ENCODE data around the gene BANK1.

The BANK1 gene

DNA sequence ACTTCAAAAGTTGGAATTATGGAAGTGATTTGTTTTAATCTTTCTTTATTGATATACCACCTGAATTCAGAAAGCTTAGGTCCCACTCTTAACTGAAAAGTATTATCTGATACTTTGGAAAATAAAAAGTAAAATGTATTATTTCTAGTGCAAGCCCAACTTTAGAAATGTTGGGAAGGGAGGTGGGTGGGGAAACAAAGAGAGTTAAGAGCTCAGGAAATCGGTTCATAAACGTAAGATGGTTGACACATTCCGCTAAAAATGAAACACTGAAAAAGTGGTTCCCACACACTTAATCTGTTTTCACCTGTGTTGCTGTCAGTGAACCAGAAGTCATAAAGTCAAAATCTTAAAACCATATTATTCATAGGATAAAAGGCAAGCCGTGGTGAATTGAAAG, 237.4 kb downstream of the BANK1 start:
- no peak for DNase-seq (ENCODE audit: low spot score)

DNA sequence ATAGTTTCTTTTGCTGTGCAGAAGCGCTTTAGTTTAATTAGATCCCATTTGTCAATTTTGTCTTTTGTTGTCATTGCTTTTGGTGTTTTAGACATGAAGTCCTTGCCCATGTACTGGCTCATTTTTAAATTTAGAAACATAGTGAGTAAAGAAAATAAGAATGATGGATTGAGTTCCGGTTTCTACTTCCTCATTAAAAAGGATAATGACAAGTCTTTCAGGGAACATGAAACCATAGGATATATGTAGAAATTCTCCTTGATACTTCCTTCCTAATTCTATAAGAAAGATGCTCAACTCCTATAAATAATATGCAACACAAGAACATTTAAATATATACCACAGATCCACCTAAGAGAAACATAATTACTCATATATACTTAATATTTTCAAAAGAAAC, 240.9 kb downstream of the BANK1 start:
- no peak for DNase-seq (ENCODE audit: low spot score)

DNA sequence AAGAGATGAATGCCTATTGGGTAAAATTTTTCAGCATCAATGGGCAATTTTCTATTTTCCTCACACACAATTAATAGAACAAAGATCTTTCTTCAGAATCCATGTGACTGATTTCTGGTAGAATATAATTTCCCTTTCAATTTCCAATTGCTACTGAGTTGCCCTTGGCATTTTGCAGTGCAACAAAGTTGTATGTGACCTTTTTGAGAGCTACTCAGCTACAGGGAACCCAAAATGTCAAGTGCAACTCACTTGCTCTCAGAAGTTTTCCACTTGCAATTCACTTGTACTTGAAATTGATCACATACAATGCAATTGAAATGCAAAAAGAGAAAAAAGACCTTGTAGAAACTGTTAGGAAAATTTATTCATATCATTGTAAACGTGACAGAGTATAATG, 245.5 kb downstream of the BANK1 start:
- no peak for DNase-seq (ENCODE audit: low spot score)

DNA sequence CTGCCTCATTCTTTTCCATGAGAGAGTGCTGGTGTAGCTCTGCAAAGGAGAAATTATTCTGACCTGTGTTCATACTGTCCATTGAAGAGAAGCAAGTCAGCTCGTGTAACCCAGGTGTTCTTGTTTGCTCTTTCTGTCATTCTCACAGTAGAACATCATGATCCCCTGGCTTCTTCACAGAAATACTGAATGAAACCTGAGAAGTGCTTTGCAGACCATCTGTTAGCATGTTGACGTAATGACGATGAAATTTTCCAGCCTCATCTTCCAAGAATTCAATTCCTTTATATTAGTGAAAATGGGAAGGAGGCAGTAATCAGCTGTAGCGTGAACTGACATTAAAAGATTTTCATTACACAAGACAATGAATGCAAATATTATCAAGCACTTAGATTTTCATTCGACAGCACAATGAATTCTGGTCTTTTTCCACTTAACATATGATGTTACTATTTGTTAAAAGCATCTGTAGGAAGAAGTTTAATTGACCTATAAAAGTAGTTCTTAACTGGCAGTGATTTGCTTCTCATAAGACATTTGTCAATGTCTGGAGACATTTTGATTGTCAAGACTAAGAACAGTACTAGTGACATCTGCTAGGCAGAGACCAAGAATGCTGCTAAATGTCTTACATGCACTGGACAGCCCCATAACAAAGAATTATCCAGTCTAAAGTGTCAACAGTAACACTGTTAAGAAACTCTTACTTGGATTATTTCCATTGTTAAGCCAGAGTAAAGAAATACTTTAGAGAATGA, 246.3 kb downstream of the BANK1 start:
- no peak for DNase-seq (ENCODE audit: low spot score)

DNA sequence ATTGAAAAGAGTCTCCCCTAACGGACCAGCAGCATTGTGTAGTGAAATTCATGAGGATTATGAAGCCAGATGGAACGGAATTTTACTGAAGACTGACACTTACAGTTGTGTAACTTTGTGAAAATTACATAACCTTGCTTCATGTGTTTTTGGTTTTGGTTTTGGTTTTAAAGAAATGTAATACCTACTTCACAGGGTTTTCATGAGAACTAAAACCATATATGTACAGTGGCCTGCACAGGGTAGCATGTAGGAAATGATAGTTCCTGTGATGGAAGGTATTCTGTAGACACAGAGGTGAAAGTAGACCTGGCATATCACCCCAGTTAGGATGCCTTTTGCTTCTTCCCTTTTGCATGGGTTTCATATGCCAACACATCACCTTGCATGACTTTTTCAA, 247.0 kb downstream of the BANK1 start:
- DNase-seq (ENCODE audit: low spot score): no peak

DNA sequence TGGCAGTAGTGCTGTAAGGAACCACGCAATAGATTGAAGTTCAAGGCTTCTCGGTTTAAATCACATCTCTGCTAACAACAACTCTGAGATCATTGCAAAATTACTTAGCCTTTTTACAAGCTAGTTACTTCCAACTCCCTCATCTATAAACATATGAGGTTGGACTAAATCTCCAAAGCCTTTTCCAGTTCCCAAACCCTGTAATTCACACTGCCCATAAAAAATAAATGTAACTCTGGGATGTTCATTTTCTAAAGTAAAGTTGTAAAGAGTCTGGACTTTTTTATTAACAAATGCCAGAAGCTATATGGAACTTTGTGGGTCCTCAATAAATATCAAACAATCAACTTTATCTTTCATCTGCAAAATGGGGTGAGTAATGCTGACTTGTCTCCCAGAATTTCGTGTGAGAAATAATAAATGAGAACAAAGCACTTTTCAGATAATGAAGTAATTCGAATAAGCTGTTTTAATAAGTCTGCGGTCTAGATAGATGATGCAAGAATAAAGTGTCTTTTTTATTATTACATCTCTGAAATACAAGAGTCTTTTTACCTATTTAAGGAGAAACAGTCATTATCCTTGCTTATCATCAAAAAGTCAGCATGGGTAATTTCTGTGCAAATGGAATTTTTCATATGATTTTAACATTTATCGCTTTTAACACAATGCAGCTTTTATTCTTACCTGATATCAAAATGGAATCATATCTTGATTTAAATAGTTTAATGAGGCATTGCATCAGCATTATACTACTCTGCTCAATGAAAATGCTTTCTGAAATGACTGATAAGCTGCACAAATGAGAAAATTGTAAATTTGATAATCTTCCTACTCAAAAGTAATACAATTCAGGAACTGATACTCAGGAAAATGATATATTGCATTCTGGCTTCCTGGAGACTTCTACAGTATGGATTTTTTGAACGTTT, 252.6 kb downstream of the BANK1 start:
- DNase-seq (ENCODE audit: low spot score): no peak

DNA sequence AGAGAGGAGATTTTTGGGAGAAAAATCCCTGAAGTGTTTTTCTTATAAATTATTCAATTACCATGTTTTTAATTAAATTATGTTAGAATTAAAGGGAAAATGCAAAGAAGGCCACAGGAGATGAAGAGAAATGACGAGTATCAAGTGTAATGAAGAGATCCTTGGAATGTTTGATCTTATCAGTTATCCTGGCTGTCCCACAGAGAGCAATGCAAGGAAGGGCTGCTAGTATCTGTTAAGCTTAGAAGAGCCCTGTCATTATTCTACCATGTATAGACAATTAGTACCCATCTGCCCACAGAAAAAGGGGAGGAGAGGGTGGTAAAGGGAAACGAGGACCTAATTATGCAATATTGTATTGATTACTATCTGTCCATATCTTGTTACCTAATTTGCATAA, 257.1 kb downstream of the BANK1 start:
- DNase-seq (ENCODE audit: low spot score): no peak

DNA sequence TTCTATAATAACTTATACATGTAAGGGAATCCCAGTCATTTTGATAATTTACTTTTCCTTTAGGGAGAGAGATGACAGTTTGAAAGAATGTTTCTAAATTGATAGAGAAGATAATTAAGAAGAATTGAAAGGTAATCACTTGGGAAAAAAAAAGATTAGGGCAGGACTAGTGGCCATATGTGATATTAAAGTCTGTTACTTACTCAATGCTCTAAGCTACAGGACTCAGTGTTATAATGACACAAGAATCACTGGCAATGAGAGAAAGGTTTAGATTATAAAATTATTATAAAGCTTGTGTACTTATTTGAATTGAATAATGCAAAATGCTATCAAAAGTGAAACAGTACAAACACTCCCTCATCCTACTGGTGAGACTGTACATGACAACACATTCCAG, 265.3 kb downstream of the BANK1 start:
- no peak for DNase-seq (ENCODE audit: low spot score)

DNA sequence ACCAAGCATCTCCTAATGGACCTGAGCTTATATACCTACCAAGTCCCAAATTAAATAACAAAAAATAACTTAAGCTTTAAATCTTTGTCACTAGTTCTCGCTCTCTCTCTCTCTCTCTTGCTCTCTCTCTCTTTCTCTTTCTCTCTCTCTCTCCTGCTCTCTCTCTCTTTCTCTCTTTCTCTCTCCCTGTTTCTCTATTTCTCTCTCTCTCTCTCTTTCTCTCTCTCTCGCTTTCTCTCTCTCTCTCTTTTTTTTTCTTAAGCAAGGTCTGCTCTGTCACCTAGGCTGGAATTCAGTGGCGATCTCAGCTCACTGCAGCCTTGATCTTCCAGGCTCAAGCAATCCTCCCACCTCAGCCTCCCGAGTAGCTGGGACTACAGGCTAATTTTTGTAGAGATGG, 266.6 kb downstream of the BANK1 start:
- no peak for DNase-seq (ENCODE audit: low spot score)

DNA sequence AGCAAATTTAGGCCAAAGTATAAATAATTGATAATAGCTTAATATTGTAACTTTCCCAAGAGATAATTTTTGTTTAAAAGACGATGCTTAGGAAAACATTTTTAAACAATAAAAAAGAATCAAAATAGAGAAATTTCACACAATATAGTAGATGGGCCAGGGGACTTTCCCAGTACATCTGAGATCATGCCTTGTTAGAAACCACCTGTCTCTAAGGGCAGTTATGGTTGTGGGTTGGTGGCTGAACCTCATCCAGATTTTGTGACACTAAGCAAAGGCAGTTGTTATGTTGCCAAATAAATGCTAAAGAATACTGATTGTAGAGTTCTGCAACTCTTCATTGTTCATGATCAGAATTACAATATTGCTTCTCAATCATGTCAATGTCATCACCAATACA, 270.6 kb downstream of the BANK1 start:
- DNase-seq (ENCODE audit: low spot score): no peak

DNA sequence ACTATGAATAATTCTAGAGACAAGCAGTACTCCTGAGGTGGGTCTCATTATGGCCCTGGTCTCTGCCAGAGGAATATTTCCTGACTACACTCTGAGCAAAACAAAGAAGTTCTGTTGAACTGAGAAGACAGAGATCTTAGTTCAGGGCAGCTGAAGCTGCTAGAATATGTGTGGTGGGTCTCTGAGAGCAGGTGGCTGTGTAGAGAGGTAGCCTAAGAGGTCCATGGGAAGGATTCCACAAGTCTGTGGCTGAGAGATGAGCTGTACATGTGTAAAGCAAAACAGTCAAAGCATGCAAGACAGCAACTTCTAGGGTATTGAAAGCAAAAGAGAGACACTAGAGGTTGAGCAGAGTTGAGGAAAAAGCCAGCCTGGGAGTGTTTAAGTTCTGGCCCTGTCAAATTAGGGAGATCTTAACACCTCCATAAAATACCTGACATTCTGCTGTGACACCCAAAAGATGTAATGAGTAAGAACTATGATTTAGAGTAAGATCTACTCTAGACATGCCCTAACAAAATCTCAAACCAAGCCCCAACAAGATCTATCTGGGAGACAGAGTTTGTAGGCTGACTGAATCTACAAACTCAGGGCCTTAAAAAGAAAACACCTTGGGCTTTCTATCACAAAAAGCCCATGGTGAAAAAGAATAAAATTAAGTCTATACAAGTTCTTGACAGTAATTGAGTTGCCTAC, 274.4 kb downstream of the BANK1 start:
- no peak for DNase-seq (ENCODE audit: low spot score)

DNA sequence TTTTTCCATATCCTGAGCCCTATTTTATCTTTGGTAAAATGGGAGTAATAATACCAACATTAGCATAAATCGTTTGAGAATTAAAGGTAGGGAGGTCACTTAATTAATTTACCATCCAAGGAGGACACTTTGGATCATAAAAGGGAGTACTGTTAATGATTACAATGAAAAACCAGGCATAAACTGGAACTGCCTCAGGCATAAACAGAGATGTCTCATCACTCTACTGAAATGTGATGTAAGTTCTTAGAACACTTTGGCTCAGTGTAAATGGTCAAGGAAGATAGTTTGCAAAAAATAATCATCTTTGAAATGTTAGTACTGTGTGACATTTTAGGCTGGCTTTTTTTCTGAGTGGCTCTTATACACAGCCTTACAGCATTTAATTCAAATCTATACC, 286.1 kb downstream of the BANK1 start:
- no peak for DNase-seq (ENCODE audit: low spot score)

DNA sequence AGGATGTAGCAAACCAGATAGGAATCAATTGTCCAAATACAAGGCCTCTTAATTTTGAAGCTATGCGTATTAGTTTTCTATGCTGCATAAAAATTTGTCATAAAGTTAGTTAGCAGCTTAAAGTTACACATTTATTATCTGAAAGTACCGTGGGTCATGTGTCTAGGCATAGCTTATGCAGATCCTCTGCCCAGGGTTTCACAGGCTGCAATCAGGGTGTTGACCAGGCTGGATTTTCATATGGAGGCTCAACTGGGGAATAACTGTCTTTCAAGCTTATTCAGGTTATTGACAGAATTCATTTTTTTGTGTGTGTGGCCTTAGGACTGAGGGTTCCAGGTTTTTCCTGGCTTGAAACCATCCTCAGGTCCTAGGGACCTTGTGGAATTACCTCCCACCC, 289.7 kb downstream of the BANK1 start:
- no peak for DNase-seq (ENCODE audit: low spot score)

DNA sequence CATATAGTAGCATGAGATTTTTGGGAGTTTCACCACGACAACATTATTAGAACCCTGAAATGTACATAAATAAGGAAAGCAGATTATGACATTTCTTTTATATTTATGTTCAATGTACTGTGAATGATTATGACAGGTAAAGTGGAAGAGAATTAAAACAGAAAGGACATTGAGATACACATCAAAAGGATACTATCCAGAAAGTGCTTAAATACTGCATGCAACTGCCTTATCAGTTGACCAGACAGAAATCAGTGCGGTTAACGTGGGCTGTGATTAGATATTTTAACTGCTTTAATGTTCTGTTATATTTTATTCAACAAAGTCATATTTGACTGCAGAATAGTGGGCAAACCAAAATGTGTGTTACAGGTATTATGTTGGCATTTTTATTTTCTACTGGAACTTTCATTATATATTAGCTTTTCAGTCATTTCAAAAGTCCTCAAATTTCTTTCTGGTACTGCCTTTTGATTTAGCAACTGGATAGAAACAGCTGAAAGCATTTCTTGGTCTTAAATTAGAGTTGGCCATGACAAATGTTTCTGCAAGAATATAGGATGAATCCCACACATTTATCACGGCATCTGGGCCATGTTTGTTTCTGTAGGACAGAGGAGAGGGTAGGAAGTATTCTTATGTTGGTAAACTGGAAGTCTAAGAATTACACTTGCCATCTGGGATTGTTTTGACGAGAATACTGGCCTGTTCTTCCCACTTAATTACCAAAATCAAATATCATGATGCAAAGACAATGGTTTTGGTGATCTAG, 299.5 kb downstream of the BANK1 start:
- no peak for DNase-seq (ENCODE audit: low spot score)

DNA sequence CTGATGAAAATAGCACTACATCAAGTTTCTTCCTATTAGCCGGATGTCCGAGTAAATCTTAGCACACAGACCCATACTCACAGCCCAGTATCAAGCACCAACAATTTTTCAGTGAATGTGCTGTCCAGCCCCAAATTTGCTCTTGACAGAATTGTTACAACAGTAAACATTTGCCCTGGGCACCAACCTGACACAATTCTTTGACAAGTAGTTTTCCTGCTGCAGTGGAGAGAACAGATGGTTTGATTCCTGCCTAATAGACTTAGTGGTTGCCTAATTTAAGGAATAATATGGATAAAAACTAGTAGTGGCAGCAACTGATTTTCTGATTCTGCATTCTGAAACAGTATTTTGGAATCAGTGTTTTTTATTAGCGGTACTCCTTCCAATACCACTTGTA, 301.1 kb downstream of the BANK1 start:
- no peak for DNase-seq (ENCODE audit: low spot score)

DNA sequence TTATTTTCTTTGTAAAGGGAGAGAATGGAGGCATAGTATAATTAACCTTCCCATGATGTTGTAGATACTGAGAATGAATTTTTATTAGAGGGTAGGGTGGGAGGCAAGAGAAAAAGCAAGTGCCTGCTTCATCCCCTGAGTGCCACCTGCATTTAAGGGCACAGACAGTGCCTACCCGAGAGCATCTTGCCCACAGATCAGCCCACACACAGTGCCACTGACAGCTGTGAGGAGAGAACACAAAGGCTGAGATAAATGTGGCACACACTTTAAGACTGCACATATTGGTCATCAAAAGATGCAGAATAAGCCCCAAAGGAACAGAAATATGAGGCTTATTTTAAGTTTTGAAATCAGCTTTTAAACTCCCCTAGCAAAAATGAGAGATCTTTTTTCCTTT, 304.0 kb downstream of the BANK1 start:
- DNase-seq (ENCODE audit: low spot score): no peak

DNA sequence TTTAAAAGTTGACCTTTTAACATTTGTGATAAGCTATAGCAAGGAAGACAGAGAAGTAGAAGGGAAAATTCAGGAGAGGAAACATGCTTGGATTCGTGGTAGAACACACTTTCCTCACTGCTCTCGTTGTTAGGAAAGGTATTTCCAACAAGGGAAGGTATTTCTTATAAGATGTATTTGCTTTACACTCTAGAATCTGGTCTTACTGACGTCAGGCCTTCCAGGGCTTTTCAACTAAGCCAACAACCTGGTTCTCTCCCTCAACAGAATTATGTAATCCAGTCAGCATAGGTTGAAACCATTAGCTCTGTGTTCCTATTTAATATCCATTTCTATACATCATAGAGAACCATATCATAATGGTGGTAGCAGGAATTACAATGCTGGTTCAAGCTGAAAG, 312.8 kb downstream of the BANK1 start:
- no peak for DNase-seq (ENCODE audit: low spot score)

DNA sequence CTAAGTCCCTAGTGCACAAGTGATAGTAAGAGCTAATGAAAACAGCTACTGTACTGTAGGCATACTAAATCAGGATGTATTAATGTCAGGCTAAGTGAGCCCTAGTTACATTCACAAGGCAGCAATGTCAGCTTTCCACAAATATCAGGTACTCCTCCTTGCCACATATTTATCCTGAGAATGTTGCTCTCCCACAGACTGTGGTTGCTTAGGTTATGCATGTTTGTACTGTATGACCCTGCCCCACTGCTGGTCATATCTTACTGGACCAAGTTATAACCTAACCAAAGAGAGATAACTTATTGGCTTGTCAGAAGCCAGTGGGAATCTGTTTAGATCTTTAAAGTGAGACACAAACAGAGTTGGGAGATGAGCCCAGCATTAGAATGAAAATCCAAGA, 313.7 kb downstream of the BANK1 start:
- DNase-seq (ENCODE audit: low spot score): no peak

DNA sequence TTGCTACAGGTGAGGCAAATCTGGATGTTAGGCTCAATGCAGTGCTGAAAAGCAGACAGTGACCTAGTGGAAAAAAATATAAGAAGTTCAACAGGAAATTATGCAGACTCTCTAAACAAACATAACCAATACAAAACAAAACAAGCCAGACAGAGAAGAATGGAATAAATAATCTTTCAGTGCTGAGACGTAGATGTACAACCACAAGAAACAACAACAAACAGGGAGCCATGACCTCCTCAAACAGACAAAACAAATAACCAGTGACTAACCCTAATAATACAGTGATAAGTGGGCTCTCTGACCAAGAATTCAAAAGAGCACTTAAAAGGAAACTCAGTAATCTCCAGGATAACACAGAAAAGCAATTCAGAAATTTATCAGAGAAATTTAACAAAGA, 315.5 kb downstream of the BANK1 start:
- DNase-seq (ENCODE audit: low spot score): no peak

DNA sequence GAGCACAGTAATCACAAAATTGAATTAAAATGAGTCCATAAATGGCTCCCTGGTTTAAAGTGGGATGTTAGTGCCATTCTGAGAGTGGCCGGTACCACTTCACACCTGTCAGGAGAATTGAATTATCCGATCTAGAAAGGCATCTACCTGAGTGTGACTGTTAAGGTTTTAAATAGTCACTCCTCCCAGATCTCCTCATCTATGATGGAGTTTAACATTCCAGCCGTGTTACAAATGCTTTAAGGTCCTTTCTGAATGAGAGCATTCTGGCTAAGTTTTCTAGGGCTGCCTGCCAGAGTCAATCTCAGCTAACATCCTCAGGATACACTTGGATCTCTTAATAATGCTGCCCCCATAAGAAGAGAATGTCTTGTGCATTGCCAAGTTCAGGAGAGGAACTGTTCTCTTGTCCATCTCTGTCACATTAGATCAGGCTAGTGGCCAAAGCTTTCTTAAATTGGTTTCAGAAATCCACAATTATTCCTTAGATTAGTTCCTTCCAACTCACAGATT, 323.6 kb downstream of the BANK1 start:
- no peak for DNase-seq (ENCODE audit: low spot score)

DNA sequence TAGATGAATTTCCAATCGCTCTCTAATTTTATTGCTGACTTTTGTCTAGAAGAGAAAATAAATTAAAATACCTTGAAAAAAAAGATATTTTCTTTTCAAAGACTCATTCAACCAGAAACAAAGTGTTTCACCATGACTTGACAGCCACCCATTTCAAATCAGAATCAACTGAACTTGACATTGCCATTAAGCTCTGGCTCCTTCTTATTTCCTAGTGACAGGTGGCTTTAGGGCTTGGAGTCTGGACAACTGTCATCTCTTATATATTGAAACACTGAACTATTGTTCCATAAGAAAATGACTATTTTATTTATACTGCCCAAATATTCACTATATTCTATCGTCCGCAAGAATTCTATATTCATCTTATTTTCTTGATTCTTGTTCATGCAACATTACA, 325.6 kb downstream of the BANK1 start:
- no peak for DNase-seq (ENCODE audit: low spot score)

DNA sequence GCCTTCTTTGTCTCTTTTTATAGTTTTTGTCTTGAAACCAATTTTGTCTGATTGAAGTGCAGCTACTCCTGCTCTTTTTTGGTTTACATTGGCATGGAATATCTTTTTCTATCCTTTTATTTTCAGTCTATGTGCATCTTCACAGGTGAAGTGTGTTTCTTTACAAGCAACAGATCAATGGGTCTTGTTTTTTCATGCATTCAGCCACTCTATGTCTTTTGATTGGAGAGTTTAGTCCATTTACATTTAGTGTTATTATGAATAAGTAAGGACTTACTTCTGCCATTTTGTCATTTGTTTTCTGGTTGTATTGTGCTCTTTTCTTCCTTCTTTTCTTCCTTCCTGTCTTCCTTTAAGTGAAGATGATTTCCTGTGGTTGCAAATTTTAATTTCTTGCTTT, 330.3 kb downstream of the BANK1 start:
- no peak for DNase-seq (ENCODE audit: low spot score)

Data from CD4-positive, alpha-beta T cell treated with Interleukin-6 at 100 ng/mL for 8 hours (primary cell).